ENCODE data around the gene HIBCH.

HIBCH gene

GRCh38 chr2:190221429-190221828 is 98.2 kb downstream of the HIBCH start:
- no peak for DNase-seq

GRCh38 chr2:190219186-190219585 is 100.4 kb downstream of the HIBCH start:
- DNase-seq = no peak

- DNase-seq = no peak
Observed at GRCh38 chr2:190217616-190218015, 102.0 kb downstream of the HIBCH start.

DNA sequence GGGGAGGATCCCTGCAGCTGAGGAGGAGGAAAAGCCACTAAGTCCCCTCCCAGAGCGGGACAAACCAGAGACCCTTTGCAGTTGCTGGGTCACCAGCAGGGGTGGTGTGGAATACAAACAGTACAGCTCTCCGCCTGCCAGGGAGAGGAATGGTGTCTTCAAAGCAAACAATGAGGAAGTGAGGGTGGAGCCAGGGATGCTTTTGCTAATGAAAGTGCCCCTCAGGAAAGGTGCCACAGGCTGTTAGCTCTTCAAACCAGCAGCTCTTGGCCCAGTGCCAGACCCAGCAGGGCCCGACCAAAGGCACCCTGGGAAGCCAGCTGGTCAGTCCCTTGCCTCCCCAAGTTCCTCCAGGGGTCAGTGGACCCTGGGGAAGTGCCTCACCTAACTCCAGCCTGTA is 102.8 kb downstream of the HIBCH start:
- peak; percentile 47 for DNase-seq

DNA sequence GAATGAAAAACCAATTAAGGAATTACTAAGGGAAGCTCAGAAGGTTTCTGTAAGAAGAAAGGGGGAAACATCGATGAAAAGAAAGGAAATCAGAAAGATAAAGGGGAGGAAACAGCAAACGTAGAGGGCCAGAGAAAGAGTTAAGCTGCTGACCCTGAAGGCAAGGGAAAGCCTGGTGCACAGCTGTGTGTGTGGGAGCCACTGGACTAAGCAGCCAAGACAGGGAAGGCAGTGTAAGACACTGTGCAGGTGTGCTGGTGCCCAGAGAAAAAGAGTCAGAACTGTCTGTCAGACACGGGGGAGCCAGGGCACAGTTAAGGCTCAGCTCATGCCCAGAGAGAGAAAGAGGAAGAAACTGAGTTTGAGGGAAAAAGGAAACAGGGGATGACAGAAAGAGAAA is 104.0 kb downstream of the HIBCH start:
- DNase-seq = no peak

- no peak for DNase-seq
Observed at GRCh38 chr2:190214426-190215194, 105.0 kb downstream of the HIBCH start.

DNA sequence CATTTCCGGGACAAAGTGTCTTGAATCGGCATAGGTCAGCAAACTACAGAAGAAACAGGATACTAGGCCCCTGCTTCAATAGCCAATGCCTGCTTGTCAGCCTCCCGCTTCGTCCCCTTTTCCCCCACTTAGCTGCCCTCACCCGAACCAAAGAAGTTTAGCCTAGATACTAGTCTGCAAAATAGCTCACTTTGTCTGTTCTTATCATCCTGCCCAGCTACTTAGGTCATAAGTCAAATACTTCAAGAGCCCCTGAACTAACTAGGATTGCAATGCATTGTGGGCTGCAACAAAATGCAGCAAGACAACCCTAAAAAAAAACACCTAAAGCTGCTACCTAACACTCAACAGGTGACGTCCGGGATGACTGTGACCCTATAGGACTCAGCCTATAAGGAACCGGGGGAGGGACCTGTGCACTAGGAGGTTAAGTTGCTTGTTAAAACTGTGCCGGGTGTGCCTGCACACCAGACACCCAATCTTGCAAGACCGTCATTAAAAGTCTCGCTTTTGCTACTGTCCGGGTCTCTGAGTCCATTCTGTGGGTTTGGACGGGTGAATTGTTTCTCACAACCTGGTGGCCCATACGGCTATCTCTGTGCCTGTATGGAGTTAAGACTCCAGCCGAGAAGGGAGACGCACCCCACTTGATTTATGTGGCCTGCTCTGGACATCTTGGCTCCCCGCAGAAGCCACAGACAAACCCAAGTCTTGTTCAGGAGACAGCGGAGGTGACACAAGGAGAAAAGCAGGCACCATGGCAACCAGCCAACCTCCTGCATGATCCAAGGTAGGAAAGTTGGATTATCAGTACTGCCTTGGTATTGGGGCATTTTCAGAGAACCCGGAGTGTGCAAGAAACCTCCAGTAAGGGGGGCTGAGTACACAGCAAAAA is 105.9 kb downstream of the HIBCH start:
- DNase-seq = no peak

DNA sequence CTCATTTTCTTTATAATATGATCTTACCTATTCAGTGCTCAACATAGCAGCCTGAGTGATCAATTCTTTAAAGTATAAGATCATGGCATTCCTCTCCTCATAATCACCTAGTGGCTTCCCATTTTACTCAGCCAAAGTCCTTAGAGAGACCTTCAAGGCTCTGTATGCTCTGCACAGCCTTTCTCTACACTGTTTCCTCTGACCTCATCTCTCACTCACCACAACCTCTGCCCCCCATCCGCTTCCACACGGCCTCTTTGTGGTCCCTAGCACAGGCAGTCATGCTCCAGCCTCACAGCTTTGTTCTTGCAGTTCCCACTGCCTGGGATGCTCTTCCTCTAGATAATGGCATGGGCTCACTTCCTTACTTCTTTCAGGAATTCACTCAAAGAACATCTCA is 109.2 kb downstream of the HIBCH start:
- DNase-seq = no peak

DNA sequence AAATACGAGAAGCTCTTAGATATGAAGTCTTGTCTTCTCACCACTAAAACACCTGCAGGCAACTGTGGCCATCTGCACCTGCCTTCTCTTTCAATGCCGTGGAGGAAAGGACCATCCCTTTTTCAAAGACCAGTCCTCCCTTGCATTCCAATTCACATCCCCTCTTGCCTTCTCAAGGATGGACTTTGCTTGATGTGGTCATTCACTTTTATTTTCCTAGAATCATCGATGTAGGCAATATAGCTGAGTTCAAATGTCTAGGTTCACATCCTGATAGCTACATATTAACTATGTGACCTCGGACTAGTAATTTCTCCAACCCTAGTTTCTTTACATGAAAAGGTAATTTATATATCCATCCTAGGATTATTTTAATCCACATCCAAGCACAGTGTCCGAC is 110.1 kb downstream of the HIBCH start:
- DNase-seq = no peak

GRCh38 chr2:190207930-190208329 is 111.7 kb downstream of the HIBCH start:
- DNase-seq = no peak

DNA sequence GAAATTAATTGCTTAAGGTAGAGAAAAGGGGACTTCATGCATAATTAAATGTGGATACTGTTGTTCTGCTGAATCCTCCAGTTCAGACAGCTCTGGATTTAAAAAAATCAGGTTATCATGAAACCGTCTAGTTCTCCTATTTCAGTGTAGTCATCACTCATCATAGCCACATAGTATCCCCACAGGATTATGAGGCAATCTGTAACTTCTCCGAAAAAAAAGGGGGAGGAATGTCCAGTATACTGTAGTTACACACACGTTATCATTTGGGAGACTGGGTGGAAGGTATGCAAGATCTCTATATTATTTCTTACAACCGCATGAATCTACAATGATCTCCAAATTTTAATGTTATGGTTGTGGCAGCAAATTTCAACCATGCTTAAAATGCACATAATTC is 114.0 kb downstream of the HIBCH start:
- DNase-seq = peak; percentile 57

GRCh38 chr2:190202604-190203003 is 117.0 kb downstream of the HIBCH start:
- DNase-seq = no peak

DNA sequence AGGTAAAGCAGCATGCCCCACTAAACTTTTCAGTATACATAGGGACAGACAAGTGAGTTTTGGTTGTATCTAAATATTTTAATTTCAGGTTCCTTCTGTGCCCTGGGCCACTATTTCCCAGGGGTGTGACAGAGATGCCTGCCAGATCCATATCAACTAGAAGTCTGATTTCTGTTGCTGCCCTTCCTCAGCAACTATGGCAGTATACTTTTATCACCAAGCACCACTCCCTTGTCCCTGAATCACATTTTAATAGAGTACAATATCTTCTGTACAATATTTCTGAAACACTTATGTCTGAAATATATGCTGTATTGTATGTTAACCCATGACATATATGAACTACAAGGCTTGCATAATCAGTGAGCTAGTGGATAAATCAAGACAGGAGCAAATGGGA is 117.6 kb downstream of the HIBCH start:
- DNase-seq = no peak

DNA sequence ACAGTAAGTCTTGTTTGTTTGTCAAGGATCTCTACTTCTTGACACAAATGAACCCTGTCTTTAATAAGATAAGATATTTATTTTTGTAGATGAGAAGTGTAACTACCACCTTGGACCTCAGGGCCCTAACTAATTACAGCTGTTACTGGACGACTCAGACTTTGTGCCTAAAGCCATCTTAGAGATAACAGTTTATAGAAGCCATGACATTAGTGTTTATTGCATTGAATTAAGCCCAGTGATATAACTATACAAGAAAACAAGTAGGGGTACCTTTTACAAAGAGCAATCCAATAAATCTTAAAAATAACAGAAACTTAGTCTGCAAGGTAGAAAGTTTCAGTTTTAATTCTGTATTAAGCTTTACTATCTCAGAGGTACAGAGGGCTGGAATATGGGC is 119.0 kb downstream of the HIBCH start:
- DNase-seq = no peak

DNA sequence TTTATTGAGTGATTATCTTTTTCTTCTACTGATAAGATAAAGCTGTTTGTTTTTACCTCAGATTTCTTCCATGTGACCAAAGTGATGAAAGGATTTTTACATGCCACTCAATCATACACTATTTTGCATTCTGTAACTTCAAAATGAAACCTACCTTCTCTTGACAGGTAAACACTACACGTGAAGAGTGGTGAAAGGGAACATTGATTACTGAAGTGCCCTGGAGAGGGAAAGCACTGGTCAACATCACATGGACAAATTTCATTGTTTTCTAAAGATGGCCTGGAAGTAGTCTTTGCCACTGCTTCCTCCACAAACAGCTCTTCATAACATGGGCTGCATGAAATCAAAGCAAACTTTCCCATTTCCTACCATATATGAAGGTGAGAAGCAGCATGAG is 120.1 kb downstream of the HIBCH start:
- DNase-seq = no peak

- DNase-seq = no peak
Observed at GRCh38 chr2:190199109-190199508, 120.5 kb downstream of the HIBCH start.

GRCh38 chr2:190197143-190197720 is 122.4 kb downstream of the HIBCH start:
- DNase-seq = no peak

DNA sequence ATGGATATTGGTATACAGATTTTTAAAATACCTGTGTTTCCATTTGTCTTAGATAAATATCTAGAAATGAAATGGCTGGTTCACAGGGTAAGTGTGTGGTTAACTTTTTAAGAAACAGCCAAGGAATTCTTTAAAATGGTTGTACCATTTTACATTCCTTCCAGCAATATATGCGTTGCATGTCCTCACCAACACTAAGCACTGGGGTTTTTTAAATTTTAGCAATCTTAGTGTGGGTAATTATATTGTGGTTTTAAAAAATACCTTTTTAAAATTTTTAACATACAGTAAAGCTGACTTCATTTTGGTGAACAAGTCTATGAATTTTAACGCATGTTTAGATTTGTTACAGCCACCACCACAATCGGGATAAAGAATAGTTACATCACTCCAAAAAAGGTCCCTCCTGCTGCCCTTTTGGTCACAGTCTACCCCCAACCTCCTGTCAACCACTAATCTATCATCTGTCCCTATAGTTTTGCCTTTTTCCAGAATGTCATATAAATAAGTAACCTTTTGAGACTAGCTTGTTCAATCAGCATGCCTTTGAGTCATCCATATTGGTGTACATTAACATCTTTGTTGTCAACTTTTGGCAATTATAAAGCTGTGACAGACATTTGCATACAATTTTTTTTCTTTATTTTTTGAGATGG is 129.0 kb downstream of the HIBCH start:
- no peak for DNase-seq

- no peak for DNase-seq
Observed at GRCh38 chr2:190188289-190188688, 131.3 kb downstream of the HIBCH start.

- no peak for DNase-seq
Observed at GRCh38 chr2:190186238-190186637, 133.4 kb downstream of the HIBCH start.

GRCh38 chr2:190185380-190185779 is 134.2 kb downstream of the HIBCH start:
- no peak for DNase-seq

DNA sequence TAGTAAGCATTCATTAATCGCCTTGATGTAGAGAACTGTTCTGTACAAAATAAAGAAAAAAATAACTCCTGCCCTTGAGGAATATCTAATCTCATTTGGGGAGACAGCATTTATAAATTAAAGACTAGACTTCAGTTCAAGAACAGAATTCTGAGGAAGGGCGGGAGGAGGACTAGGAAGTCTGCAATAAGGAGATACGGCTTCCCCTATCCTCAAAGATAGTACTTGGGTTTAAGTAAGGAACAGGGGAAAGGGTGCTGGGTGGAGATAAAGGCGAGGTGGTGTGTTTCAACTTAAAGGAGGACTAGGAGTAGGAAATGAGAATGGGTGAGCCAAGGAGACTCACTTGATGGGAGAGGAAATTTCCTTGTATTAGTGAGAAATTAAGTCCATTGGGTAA is 135.2 kb downstream of the HIBCH start:
- no peak for DNase-seq

DNA sequence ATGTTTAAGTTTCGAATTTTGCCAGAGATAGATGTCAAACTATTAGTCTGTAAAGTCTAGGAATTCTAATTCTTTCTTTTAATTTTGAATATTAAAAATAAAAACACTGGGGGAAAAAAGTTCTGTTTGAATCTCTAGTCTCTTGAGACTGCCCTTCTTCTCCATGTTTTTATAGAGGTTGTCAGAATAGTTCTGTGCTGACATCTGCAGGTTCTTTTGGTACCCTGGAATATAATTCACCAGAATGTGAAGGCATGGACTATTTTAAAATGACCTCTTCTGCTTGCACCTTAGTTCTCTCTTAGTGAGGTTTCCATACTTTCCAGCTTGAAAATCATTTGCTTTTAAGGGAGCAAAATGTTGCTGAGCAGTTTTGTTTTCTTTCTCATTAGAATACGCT is 136.1 kb downstream of the HIBCH start:
- no peak for DNase-seq

Data from MV-4-11 (cell line).